Measurements from ENCODE around the gene LCLAT1. TPM values are rescaled to one million over a fixed set of nuclear protein-coding genes. Genes with fewer than 3 reads are reported as not detected.

LCLAT1 gene
- total RNA-seq, 2 experiments from 2014 or later: 19.0 to 20.5 TPM

- intact Hi-C loops (cut with micrococcal nuclease): no loop called here
- H3K36me3 Mint-ChIP-seq (ENCODE audit: low read depth): peaks cover 20% of the 10 kb centered on the region
- no peaks in the 10 kb centered on the region for H3K27me3 Mint-ChIP-seq
- no peak overlapping the region for H3K27ac Mint-ChIP-seq
- H3K4me1 Mint-ChIP-seq (ENCODE audit: low read depth): peaks cover 5% of the 10 kb centered on the region
- ChIA-PET CTCF (interaction anchor here (3.3 kb wide), 1 partner anchor 426 kb away, joined by 12 read pairs; no protein-coding TSS in a partner anchor), POLR2A (no interaction called here)
- no peak for DNase-seq
- no peak for ATAC-seq
- peaks cover 2% of the 10 kb centered on the region for H3K9me3 Mint-ChIP-seq
- no peak overlapping the region for H3K4me3 Mint-ChIP-seq
- TF ChIP-seq, protein P1, sequence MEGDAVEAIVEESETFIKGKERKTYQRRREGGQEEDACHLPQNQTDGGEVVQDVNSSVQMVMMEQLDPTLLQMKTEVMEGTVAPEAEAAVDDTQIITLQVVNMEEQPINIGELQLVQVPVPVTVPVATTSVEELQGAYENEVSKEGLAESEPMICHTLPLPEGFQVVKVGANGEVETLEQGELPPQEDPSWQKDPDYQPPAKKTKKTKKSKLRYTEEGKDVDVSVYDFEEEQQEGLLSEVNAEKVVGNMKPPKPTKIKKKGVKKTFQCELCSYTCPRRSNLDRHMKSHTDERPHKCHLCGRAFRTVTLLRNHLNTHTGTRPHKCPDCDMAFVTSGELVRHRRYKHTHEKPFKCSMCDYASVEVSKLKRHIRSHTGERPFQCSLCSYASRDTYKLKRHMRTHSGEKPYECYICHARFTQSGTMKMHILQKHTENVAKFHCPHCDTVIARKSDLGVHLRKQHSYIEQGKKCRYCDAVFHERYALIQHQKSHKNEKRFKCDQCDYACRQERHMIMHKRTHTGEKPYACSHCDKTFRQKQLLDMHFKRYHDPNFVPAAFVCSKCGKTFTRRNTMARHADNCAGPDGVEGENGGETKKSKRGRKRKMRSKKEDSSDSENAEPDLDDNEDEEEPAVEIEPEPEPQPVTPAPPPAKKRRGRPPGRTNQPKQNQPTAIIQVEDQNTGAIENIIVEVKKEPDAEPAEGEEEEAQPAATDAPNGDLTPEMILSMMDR (IDR thresholded peaks at IDR 0.05): no peak
Measured at GRCh38 chr2:30591186-30591585, 144.1 kb downstream of the LCLAT1 start.

- Mint-ChIP-seq H3K4me3 (no peak overlapping the region), H3K36me3 (ENCODE audit: low read depth) (peaks cover 35% of the 10 kb centered on the region), H3K9me3 (peaks cover 22% of the 10 kb centered on the region), H3K27ac (no peak overlapping the region), H3K4me1 (ENCODE audit: low read depth) (peaks cover 2% of the 10 kb centered on the region), H3K27me3 (no peaks in the 10 kb centered on the region)
- POLR2A ChIA-PET: no interaction called here
- ATAC-seq (no peak), DNase-seq (no peak)
- CTCF ChIA-PET: interaction anchor here (1.2 to 1.3 kb wide), 3 partner anchors 10 to 436 kb away, joined by 3 to 6 read pairs (median 4); no protein-coding TSS in a partner anchor
- TF ChIP-seq, protein P1 (IDR thresholded peaks at IDR 0.05): no peak
- intact Hi-C loops (cut with micrococcal nuclease): no loop called here
Measured at GRCh38 chr2:30601375-30601774, 154.3 kb downstream of the LCLAT1 start.

GRCh38 chr2:30605197-30605596, 158.2 kb downstream of the LCLAT1 start:
- CTCF ChIA-PET: no interaction called here
- DNase-seq: no peak
- intact Hi-C loops (cut with micrococcal nuclease): no loop called here
- ATAC-seq: no peak
- POLR2A ChIA-PET: no interaction called here
- no peak overlapping the region for H3K27ac Mint-ChIP-seq
- H3K4me3 Mint-ChIP-seq: no peak overlapping the region
- TF ChIP-seq, protein P1 (IDR thresholded peaks at IDR 0.05): no peak
- peaks cover 2% of the 10 kb centered on the region for H3K4me1 Mint-ChIP-seq (ENCODE audit: low read depth)
- H3K27me3 Mint-ChIP-seq: no peaks in the 10 kb centered on the region
- H3K9me3 Mint-ChIP-seq: peaks cover 1% of the 10 kb centered on the region
- H3K36me3 Mint-ChIP-seq (ENCODE audit: low read depth): peaks cover 12% of the 10 kb centered on the region

DNA sequence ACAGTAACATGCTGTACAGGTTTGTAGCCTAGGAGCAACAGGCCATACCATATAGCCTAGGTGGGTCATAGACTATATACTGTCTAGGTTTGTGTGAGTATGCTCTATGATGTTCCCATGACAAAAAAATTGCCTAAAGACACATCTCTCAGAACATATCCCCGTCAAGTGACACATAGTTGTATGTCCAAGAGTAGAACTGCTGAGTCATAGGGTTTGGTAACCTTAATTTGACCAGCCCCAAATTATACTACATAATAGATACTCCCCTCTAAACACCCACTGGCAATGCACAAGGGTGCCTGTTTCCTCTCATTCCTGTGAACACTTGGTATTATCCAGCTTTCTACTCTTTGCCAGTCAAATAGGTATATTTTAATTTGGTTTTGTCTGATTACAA, 161.6 kb downstream of the LCLAT1 start:
- no peaks in the 10 kb centered on the region for H3K9me3 Mint-ChIP-seq
- no peak overlapping the region for H3K27ac Mint-ChIP-seq
- DNase-seq (no peak), ATAC-seq (no peak)
- H3K36me3 Mint-ChIP-seq (ENCODE audit: low read depth): peaks cover 7% of the 10 kb centered on the region
- no peaks in the 10 kb centered on the region for H3K4me1 Mint-ChIP-seq (ENCODE audit: low read depth)
- no peaks in the 10 kb centered on the region for H3K27me3 Mint-ChIP-seq
- CTCF ChIA-PET: no interaction called here
- TF ChIP-seq, protein P1 (IDR thresholded peaks at IDR 0.05): no peak
- intact Hi-C loops (cut with micrococcal nuclease): no loop called here
- POLR2A ChIA-PET: no interaction called here
- no peak overlapping the region for H3K4me3 Mint-ChIP-seq

GRCh38 chr2:30611583-30611982, 164.5 kb downstream of the LCLAT1 start:
- ChIA-PET POLR2A (no interaction called here), CTCF (interaction anchor here (1.6 kb wide), 1 partner anchor 10 kb away, joined by 6 read pairs; no protein-coding TSS in a partner anchor)
- intact Hi-C loops (cut with micrococcal nuclease): no loop called here
- no peak overlapping the region for H3K4me3 Mint-ChIP-seq
- ATAC-seq: no peak
- H3K4me1 Mint-ChIP-seq (ENCODE audit: low read depth): no peaks in the 10 kb centered on the region
- no peaks in the 10 kb centered on the region for H3K27me3 Mint-ChIP-seq
- TF ChIP-seq, protein P1 (IDR thresholded peaks at IDR 0.05): no peak
- H3K9me3 Mint-ChIP-seq: no peaks in the 10 kb centered on the region
- H3K36me3 Mint-ChIP-seq (ENCODE audit: low read depth): peaks cover 2% of the 10 kb centered on the region
- no peak for DNase-seq
- no peak overlapping the region for H3K27ac Mint-ChIP-seq
